A673 (cell line): ENCODE results near the gene FSIP1.

Source experiments
- CTCF ChIP-seq: fragments of 300-800, 200-600 bp; sonication (generic); conservative IDR thresholded peaks from 2 replicates; pipeline ENCODE4 v1.5.1; 2017; ENCODE audit warnings: low read depth, mild to moderate bottlenecking, antibody characterized with exemption, low read length, moderate library complexity, mixed read lengths
- EZH2 ChIP-seq: fragments of 200-600 bp; sonication (generic); IDR thresholded peaks from 2 replicates; pipeline ENCODE4 v1.6.1; 2017; ENCODE audit warnings: borderline replicate concordance, low read depth, mild to moderate bottlenecking, mixed read lengths, antibody characterized with exemption, low read length; ENCODE audit not compliant: poor library complexity, severe bottlenecking

GRCh38 chr15:39654304-39654703, 128.3 kb downstream of the FSIP1 start:
- TF ChIP-seq CTCF (no peak), EZH2 (no peak)
